H1 (cell line): Measurements from ENCODE around the gene KIF26B. TPM values are rescaled to one million over a fixed set of nuclear protein-coding genes. Genes with fewer than 3 reads are reported as not detected.

Experiments used
- CTCF ChIA-PET: fragments of 300-600 bp; sonication (Branson Sonifier 250); formaldehyde crosslinking; loops from one replicate; lab custom pipeline; 2021; ENCODE audit not compliant: partially characterized antibody; lab: Charles Lee
- POLR2A ChIA-PET: fragments of 300-600 bp; sonication (Branson Sonifier 250); formaldehyde crosslinking; loops from one replicate; lab custom pipeline; 2021; ENCODE audit warnings: inconsistent platforms; ENCODE audit not compliant: partially characterized antibody; lab: Charles Lee
- DNase-seq, 2 experiments: peaks; one replicate each; pipeline versions ENCODE4 v3.0.0 to v3.0.0-alpha.2; 2010 to 2022; ENCODE audit warnings: low spot score in 2 of 2, low read depth in 1 of 2, mixed read lengths in 1 of 2
- FAIRE-seq: peaks from 2 replicates; lab custom pipeline; 2011; peaks lifted over from hg19 to GRCh38; lab: Jason Lieb, UNC
- H2AFZ ChIP-seq: 2 replicates; pipeline ENCODE4 v1.8.1; 2012; ENCODE audit warnings: low read length, inconsistent platforms
- H2AK5ac ChIP-seq: 2 replicates; pipeline ENCODE4 v1.6.1; 2013; ENCODE audit warnings: low read depth, low read length
- H2BK120ac ChIP-seq: replicated peaks from 2 replicates; pipeline ENCODE3; 2013; ENCODE audit warnings: low read depth, low read length, inconsistent platforms
- H2BK12ac ChIP-seq: 2 replicates; pipeline ENCODE4 v1.6.1; 2013; ENCODE audit warnings: low read depth, low read length
- H2BK15ac ChIP-seq: 2 replicates; pipeline ENCODE4 v1.6.1; 2013; ENCODE audit warnings: low read length
- H2BK20ac ChIP-seq: 2 replicates; pipeline ENCODE4 v1.6.1; 2013; ENCODE audit warnings: low read length
- H2BK5ac ChIP-seq: 2 replicates; pipeline ENCODE4 v1.6.1; 2013; ENCODE audit warnings: low read depth, low read length
- H3K14ac ChIP-seq: 2 replicates; pipeline ENCODE4 v1.6.1; 2013; ENCODE audit warnings: inconsistent platforms; ENCODE audit not compliant: insufficient read length
- H3K18ac ChIP-seq: 2 replicates; pipeline ENCODE4 v1.6.1; 2013; ENCODE audit warnings: low read length; ENCODE audit errors: extremely low read depth
- H3K23ac ChIP-seq: 2 replicates; pipeline ENCODE4 v1.6.1; 2013; ENCODE audit warnings: inconsistent platforms; ENCODE audit not compliant: insufficient read length
- H3K23me2 ChIP-seq: 2 replicates; pipeline ENCODE4 v1.6.1; 2013; ENCODE audit warnings: low read depth, low read length
- H3K27ac ChIP-seq: 2 replicates; pipeline ENCODE4 v1.6.1; 2011; ENCODE audit warnings: low read depth, low read length, inconsistent platforms
- H3K27me3 ChIP-seq, 4 experiments: replicated peaks in 1 of 4; 1 replicate in 1 of 4; 2 replicates in 3 of 4; pipeline versions ENCODE4 v1.6.1 to v1.8.1; 2011 to 2013; ENCODE audit warnings: low read length in 3 of 4, mild to moderate bottlenecking in 3 of 4, inconsistent platforms in 2 of 4, mixed read lengths in 2 of 4, moderate library complexity in 1 of 4; ENCODE audit not compliant: control insufficient read depth in 3 of 4, insufficient read depth in 3 of 4; ENCODE audit errors: extremely low read depth in 1 of 4
- H3K36me3 ChIP-seq, 4 experiments: 2 replicates each; pipeline versions ENCODE4 v1.6.1 to v1.8.1; 2011 to 2013; ENCODE audit warnings: mild to moderate bottlenecking in 4 of 4, low read length in 3 of 4, moderate library complexity in 2 of 4, control low read depth in 1 of 4, inconsistent platforms in 1 of 4; ENCODE audit not compliant: insufficient read depth in 4 of 4, control insufficient read depth in 2 of 4
- H3K4ac ChIP-seq: replicated peaks from 2 replicates; pipeline ENCODE3; 2013; ENCODE audit warnings: low read length, low read depth, mixed read lengths, inconsistent platforms; ENCODE audit not compliant: insufficient read length
- H3K4me1 ChIP-seq, 4 experiments: replicated peaks in 1 of 4; 1 replicate in 1 of 4; 2 replicates in 3 of 4; pipeline versions ENCODE4 v1.6.1 to v1.8.1; 2011 to 2013; ENCODE audit warnings: low read length in 3 of 4, inconsistent platforms in 2 of 4, mixed read lengths in 1 of 4; ENCODE audit not compliant: insufficient read depth in 4 of 4, control insufficient read depth in 3 of 4
- H3K4me2 ChIP-seq, 2 experiments: 2 replicates each; pipeline versions ENCODE4 v1.6.1 to v1.8.1; 2011 to 2013; ENCODE audit warnings: low read depth in 2 of 2, low read length in 2 of 2, control low read depth in 1 of 2, inconsistent platforms in 1 of 2, mild to moderate bottlenecking in 1 of 2; ENCODE audit not compliant: insufficient read depth in 1 of 2
- H3K4me3 ChIP-seq, 4 experiments: fragments of 200-600, 300-600 bp in 1 of 4; sonication (generic), shearing (Covaris generic), sonication (Bioruptor Twin) in 1 of 4; 2 replicates each; pipeline versions ENCODE4 v1.5.1 to v1.8.1; 2011 to 2016; ENCODE audit warnings: low read length in 4 of 4, low read depth in 3 of 4, control low read depth in 2 of 4, inconsistent platforms in 2 of 4, mild to moderate bottlenecking in 2 of 4, mixed read lengths in 1 of 4, moderate library complexity in 1 of 4; ENCODE audit not compliant: insufficient read depth in 2 of 4; ENCODE audit errors: extremely low read depth in 1 of 4
- H3K56ac ChIP-seq: replicated peaks from 2 replicates; pipeline ENCODE3; 2013; ENCODE audit warnings: low read depth, mild to moderate bottlenecking, mixed read lengths, low read length, inconsistent platforms; ENCODE audit not compliant: insufficient read length
- H3K79me1 ChIP-seq: 2 replicates; pipeline ENCODE4 v1.6.1; 2013; ENCODE audit warnings: low read depth, low read length, control low read depth
- H3K79me2 ChIP-seq, 2 experiments: 2 replicates each; pipeline versions ENCODE4 v1.6.1 to v1.8.1; 2012 to 2013; ENCODE audit warnings: low read length in 2 of 2, mild to moderate bottlenecking in 2 of 2, inconsistent platforms in 1 of 2; ENCODE audit not compliant: insufficient read depth in 2 of 2, control insufficient read depth in 1 of 2
- H3K9ac ChIP-seq, 4 experiments: replicated peaks in 1 of 4; 1 replicate in 1 of 4; 2 replicates in 3 of 4; pipeline versions ENCODE4 v1.6.1 to v1.8.1; 2011 to 2013; ENCODE audit warnings: low read depth in 3 of 4, low read length in 3 of 4, control low read depth in 2 of 4, mild to moderate bottlenecking in 2 of 4, moderate library complexity in 2 of 4, inconsistent platforms in 1 of 4; ENCODE audit errors: extremely low read depth in 1 of 4
- H3K9me3 ChIP-seq, 2 experiments: 2 replicates each; pipeline versions ENCODE4 v1.6.1 to v1.8.1; 2012 to 2013; ENCODE audit warnings: mild to moderate bottlenecking in 2 of 2, moderate library complexity in 2 of 2, control low read depth in 1 of 2, inconsistent platforms in 1 of 2, low read depth in 1 of 2, low read length in 1 of 2, mixed read lengths in 1 of 2; ENCODE audit not compliant: insufficient read depth in 2 of 2
- H4K20me1 ChIP-seq, 2 experiments: replicated peaks in 1 of 2; 2 replicates each; pipeline versions ENCODE3 to v1.8.1; 2011 to 2013; ENCODE audit warnings: inconsistent platforms in 2 of 2, low read length in 2 of 2, mild to moderate bottlenecking in 1 of 2; ENCODE audit not compliant: insufficient read depth in 2 of 2, control insufficient read depth in 1 of 2
- H4K5ac ChIP-seq: 2 replicates; pipeline ENCODE4 v1.6.1; 2013; ENCODE audit warnings: low read length, low read depth, mixed read lengths, inconsistent platforms; ENCODE audit not compliant: insufficient read length
- H4K8ac ChIP-seq: 2 replicates; pipeline ENCODE4 v1.8.0; 2013; ENCODE audit warnings: mild to moderate bottlenecking, moderate library complexity, low read length, inconsistent platforms; ENCODE audit not compliant: insufficient read depth; ENCODE audit errors: extremely low read depth
- H4K91ac ChIP-seq: replicated peaks from 2 replicates; pipeline ENCODE3; 2013; ENCODE audit warnings: low read length, mixed read lengths, inconsistent platforms; ENCODE audit not compliant: insufficient read length
- BACH1 ChIP-seq: IDR thresholded peaks from 2 replicates; pipeline ENCODE4 v1.6.1; 2012; ENCODE audit warnings: low read length, improper control_type of control experiment
- CBX5 ChIP-seq: fragments of 300-800, 300-1000 bp; sonication (generic); IDR thresholded peaks from 2 replicates; pipeline ENCODE4 v1.7.1; 2016; ENCODE audit warnings: antibody characterized with exemption, low read length, low read depth
- EGR1 ChIP-seq: IDR thresholded peaks from 2 replicates; pipeline ENCODE4 v1.6.1; 2011; ENCODE audit warnings: low read depth, low read length, borderline replicate concordance
- JUN ChIP-seq: IDR thresholded peaks from 2 replicates; pipeline ENCODE4 v1.6.1; 2011; ENCODE audit warnings: low read depth, mild to moderate bottlenecking, improper control_type of control experiment, low read length
- NANOG ChIP-seq: IDR thresholded peaks from 2 replicates; pipeline ENCODE4 v1.6.1; 2011; ENCODE audit warnings: low read length, low read depth, mild to moderate bottlenecking, inconsistent platforms; ENCODE audit not compliant: insufficient read depth, poor library complexity, severe bottlenecking
- RAD21 ChIP-seq, 2 experiments: IDR thresholded peaks in 1 of 2; conservative IDR thresholded peaks in 1 of 2; 2 replicates each; pipeline ENCODE4 v1.6.1; 2011; ENCODE audit warnings: low read depth in 2 of 2, low read length in 2 of 2, improper control_type of control experiment in 1 of 2, inconsistent platforms in 1 of 2, mild to moderate bottlenecking in 1 of 2, moderate library complexity in 1 of 2
- RFX5 ChIP-seq: IDR thresholded peaks from 2 replicates; pipeline ENCODE4 v1.6.1; 2011; ENCODE audit warnings: low read depth, low read length, improper control_type of control experiment, borderline replicate concordance
- SIN3A ChIP-seq, 2 experiments: IDR thresholded peaks in 1 of 2; conservative IDR thresholded peaks in 1 of 2; 2 replicates each; pipeline ENCODE4 v1.6.1; 2011 to 2012; ENCODE audit warnings: low read length in 2 of 2, improper control_type of control experiment in 1 of 2, low read depth in 1 of 2, mild to moderate bottlenecking in 1 of 2
- SRF ChIP-seq: IDR thresholded peaks from 2 replicates; pipeline ENCODE4 v1.6.1; 2011; ENCODE audit warnings: mild to moderate bottlenecking, low read depth, low read length, moderate library complexity
- TAF1 ChIP-seq: IDR thresholded peaks from 2 replicates; pipeline ENCODE4 v1.6.1; 2011; ENCODE audit warnings: mild to moderate bottlenecking, low read depth, low read length
- TBP ChIP-seq: IDR thresholded peaks from 2 replicates; pipeline ENCODE4 v1.6.1; 2011; ENCODE audit warnings: low read depth, low read length, improper control_type of control experiment
- TCF12 ChIP-seq: IDR thresholded peaks from 2 replicates; pipeline ENCODE4 v1.6.1; 2011; ENCODE audit warnings: low read depth, mild to moderate bottlenecking, low read length
- TEAD4 ChIP-seq: IDR thresholded peaks from 2 replicates; pipeline ENCODE4 v1.6.1; 2012; ENCODE audit warnings: low read depth, low read length, inconsistent platforms, mixed read lengths
- WGBS, 2 experiments: shearing (Covaris generic) in 1 of 2; methylation state at CpG; one replicate each; pipeline versions ENCODE4 v1.1.6 to v1.1.7; 2013 to 2015; ENCODE audit warnings: low lambda C conversion rate in 2 of 2, mixed read lengths in 2 of 2, inconsistent platforms in 1 of 2, low coverage in 1 of 2, missing lambda C conversion rate in 1 of 2; ENCODE audit not compliant: insufficient replicate concordance in 2 of 2, insufficient coverage in 1 of 2, insufficient read length in 1 of 2; ENCODE audit errors: extremely low coverage in 1 of 2, missing lambda C conversion rate in 1 of 2; 5-methylcytosine and 5-hydroxymethylcytosine counted together
- polyA plus RNA-seq, 7 experiments: library from polyadenylated mRNA; depleted of rRNA in 3 of 7; stranded (reverse) in 5 of 7; unstranded in 2 of 7; fragments of >200 nt in 5 of 7; fragments of 200-250 nt in 2 of 7; gene quantifications; 1 replicate in 5 of 7; 2 replicates in 1 of 7; 4 replicates in 1 of 7; pipeline versions ENCODE4 v1.2.1 to v1.2.3, GENCODE V29; 2011 to 2013; ENCODE audit warnings: missing spikeins in 2 of 7, mixed read lengths in 2 of 7
- total RNA-seq: library from RNA; stranded (reverse); fragmentation: NEBNext Ultra II Directional; extraction: Animal tissue kit (Norgen Biotek cat#: 25700); gene quantifications from 2 replicates; pipeline ENCODE4 v1.2.1, GENCODE V29; 2021

Gene KIF26B
- total and polyA plus RNA-seq, 2 of the 8 experiments (the other 6 are each of a cell fraction or from before 2014, with no cell fraction given): 0.06 to 0.28 TPM

DNA sequence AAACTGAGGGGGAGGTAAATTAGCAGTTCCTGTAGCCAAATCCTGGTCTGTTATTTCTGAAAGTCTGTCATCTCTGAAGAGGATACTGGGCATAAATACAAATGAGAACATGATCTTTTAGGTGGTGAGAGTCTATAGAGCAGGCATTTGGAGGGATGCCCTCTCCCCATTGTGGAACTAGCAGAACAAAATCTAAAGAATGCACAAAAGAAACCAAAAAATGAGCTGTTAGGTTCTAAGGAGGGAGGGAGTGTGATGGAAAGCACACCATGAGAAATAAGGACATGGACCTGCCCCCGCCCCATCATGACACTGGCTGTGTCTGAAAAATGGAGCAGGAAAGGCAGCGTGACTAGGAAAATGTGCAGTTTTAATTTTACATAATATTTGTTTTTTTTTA is 262.0 kb downstream of the KIF26B start:
- ChIA-PET CTCF (no interaction called here), POLR2A (no interaction called here)
- Histone ChIP-seq H3K23ac (no peak overlapping the region), H2BK20ac (no peak overlapping the region), H3K79me2 (no peaks in the 10 kb centered on the region), H2BK12ac (no peak overlapping the region), H3K79me1 (no peaks in the 10 kb centered on the region), H3K4ac (no peak overlapping the region), H4K8ac (no peak overlapping the region), H2AFZ (no peak overlapping the region), H4K20me1 (no peaks in the 10 kb centered on the region), H3K4me2 (no peak overlapping the region), H3K56ac (no peak overlapping the region), H3K4me3 (no peak overlapping the region), H2AK5ac (no peak overlapping the region), H3K36me3 (no peaks in the 10 kb centered on the region), H4K5ac (no peak overlapping the region), H3K4me1 (no peaks in the 10 kb centered on the region; a peak in 1 of 7 replicates), H2BK5ac (no peak overlapping the region), H3K23me2 (no peaks in the 10 kb centered on the region), H2BK15ac (no peak overlapping the region), H3K14ac (no peak overlapping the region), H3K9ac (no peak overlapping the region), H4K91ac (no peak overlapping the region), H3K27me3 (no peaks in the 10 kb centered on the region; a peak in 1 of 7 replicates), H2BK120ac (no peak overlapping the region), H3K9me3 (no peaks in the 10 kb centered on the region), H3K27ac (no peak overlapping the region), H3K18ac (no peak overlapping the region)
- DNase-seq: no peak
- 85% methylated on average over 2 of the region's 2 CpGs; no CpG with 5 or more reads in 1 of the 2 experiments for WGBS, 2 experiments
- TF ChIP-seq TEAD4 (no peak), SRF (no peak), TCF12 (no peak), JUN (no peak), EGR1 (no peak), SIN3A (conservative IDR thresholded peaks at IDR 0.05 in 1 of 2, IDR thresholded peaks at IDR 0.05 in 1 of 2; ENCODE audit: low read depth in 1 of 2, low read length in 2 of 2) (no peak), TBP (no peak), TAF1 (no peak), RFX5 (no peak), CBX5 (no peak), BACH1 (no peak), NANOG (no peak), RAD21 (IDR thresholded peaks at IDR 0.05 in 1 of 2, conservative IDR thresholded peaks at IDR 0.05 in 1 of 2; ENCODE audit: low read depth in 2 of 2, low read length in 2 of 2) (no peak)
- no peak for FAIRE-seq
